SK-N-SH (cell line): Measurements from ENCODE around the gene PHACTR3.

Experiments used
- FOSL2 ChIP-seq: IDR thresholded peaks from 2 replicates; pipeline ENCODE4 v1.4.0; 2012; ENCODE audit warnings: low read depth, mild to moderate bottlenecking, moderate library complexity, borderline replicate concordance
- FOXJ3 ChIP-seq: sonication (generic); formaldehyde crosslinking; IDR thresholded peaks from 2 replicates; pipeline ENCODE4 v1.5.1; 2020; ENCODE audit warnings: mild to moderate bottlenecking, missing genetic modification reagents
- GABPA ChIP-seq: IDR thresholded peaks from 2 replicates; pipeline ENCODE4 v1.4.0; 2012; ENCODE audit warnings: low read depth, mild to moderate bottlenecking
- JUND ChIP-seq: IDR thresholded peaks from 2 replicates; pipeline ENCODE4 v1.4.0; 2012
- MXI1 ChIP-seq: IDR thresholded peaks from 2 replicates; pipeline ENCODE4 v1.6.1; 2012; ENCODE audit warnings: mild to moderate bottlenecking, low read depth, low read length, improper control_type of control experiment
- PBX3 ChIP-seq: IDR thresholded peaks from 2 replicates; pipeline ENCODE4; 2012
- POLR2AphosphoS5 ChIP-seq: IDR thresholded peaks from 2 replicates; pipeline ENCODE4 v1.6.1; 2012; ENCODE audit warnings: low read depth, low read length
- REST ChIP-seq: IDR thresholded peaks from 2 replicates; pipeline ENCODE4 v1.6.1; 2012; ENCODE audit warnings: mild to moderate bottlenecking, low read depth, low read length, moderate library complexity
- RFX5 ChIP-seq: IDR thresholded peaks from 2 replicates; pipeline ENCODE4 v1.6.1; 2012; ENCODE audit warnings: mild to moderate bottlenecking, improper control_type of control experiment, low read length
- USF2 ChIP-seq: fragments of 150-350 bp; IDR thresholded peaks from 2 replicates; pipeline ENCODE4 v1.6.1; 2017; ENCODE audit warnings: antibody characterized with exemption, low read length, low read depth, borderline replicate concordance
- YY1 ChIP-seq: IDR thresholded peaks from 2 replicates; pipeline ENCODE4 v1.4.0; 2012; ENCODE audit warnings: low read depth, mild to moderate bottlenecking
- TF ChIP-seq, protein P1 (sequence below): fragments of 200-600 bp; sonication (generic); IDR thresholded peaks from 2 replicates; pipeline ENCODE4 v1.6.1; 2017; ENCODE audit warnings: antibody characterized with exemption, mild to moderate bottlenecking, moderate library complexity

GRCh38 chr20:59820204-59821041 is 216.1 kb downstream of the PHACTR3 start:
- TF ChIP-seq REST (no peak), GABPA (no peak), POLR2AphosphoS5 (no peak), YY1 (no peak), JUND (no peak), MXI1 (no peak), FOSL2 (no peak), PBX3 (no peak), FOXJ3 (CRISPR knock-in tag) (no peak), USF2 (no peak), RFX5 (no peak)
- TF ChIP-seq, protein P1, sequence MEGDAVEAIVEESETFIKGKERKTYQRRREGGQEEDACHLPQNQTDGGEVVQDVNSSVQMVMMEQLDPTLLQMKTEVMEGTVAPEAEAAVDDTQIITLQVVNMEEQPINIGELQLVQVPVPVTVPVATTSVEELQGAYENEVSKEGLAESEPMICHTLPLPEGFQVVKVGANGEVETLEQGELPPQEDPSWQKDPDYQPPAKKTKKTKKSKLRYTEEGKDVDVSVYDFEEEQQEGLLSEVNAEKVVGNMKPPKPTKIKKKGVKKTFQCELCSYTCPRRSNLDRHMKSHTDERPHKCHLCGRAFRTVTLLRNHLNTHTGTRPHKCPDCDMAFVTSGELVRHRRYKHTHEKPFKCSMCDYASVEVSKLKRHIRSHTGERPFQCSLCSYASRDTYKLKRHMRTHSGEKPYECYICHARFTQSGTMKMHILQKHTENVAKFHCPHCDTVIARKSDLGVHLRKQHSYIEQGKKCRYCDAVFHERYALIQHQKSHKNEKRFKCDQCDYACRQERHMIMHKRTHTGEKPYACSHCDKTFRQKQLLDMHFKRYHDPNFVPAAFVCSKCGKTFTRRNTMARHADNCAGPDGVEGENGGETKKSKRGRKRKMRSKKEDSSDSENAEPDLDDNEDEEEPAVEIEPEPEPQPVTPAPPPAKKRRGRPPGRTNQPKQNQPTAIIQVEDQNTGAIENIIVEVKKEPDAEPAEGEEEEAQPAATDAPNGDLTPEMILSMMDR: no peak
